ENCODE data around the gene WWP2. TPM values are rescaled to one million over a fixed set of nuclear protein-coding genes. Genes with fewer than 3 reads are reported as not detected.
"Not testable (repeated sequence)": the region's sequence is repeated elsewhere in the genome, so short reads cannot be mapped to it uniquely, and the experiment has no call there.

Gene WWP2
- polyA plus RNA-seq, 3 donors from 2014 or later = 19.0 to 67.9 (median 29.3) TPM

GRCh38 chr16:69756705-69757104 lies 5.4 kb upstream of the WWP2 start:
- peak overlapping the region in 1 of 5 donors; percentile 3 for H3K4me3 Mint-ChIP-seq
- no peaks in the 10 kb centered on the region for H3K9me3 Mint-ChIP-seq
- H3K36me3 Mint-ChIP-seq = peaks cover 0 to 6% (median 0%) of the 10 kb centered on the region in 3 donors
- no peak for DNase-seq
- H3K4me1 Mint-ChIP-seq = peaks cover 33 to 38% of the 10 kb centered on the region in 2 donors
- H3K27ac Mint-ChIP-seq = peak overlapping the region in 1 of 6 donors; percentile 11
- H3K27me3 Mint-ChIP-seq (ENCODE audit: low read depth in 3 of 3) = peaks cover 8 to 17% (median 10%) of the 10 kb centered on the region in 3 donors

- H3K36me3 Mint-ChIP-seq, H3K4me3 Mint-ChIP-seq: not testable (repeated sequence)
Observed at GRCh38 chr16:69757375-69757774, 4.8 kb upstream of the WWP2 start.

GRCh38 chr16:69762814-69763598 lies 874 bp downstream of the WWP2 start:
- Mint-ChIP-seq H3K27ac (peak overlapping the region; percentile 86 to 96 (median 91)), H3K9me3 (no peaks in the 10 kb centered on the region), H3K4me1 (peaks cover 32 to 50% of the 10 kb centered on the region in 2 donors), H3K27me3 (ENCODE audit: low read depth in 3 of 3) (peaks cover 5 to 8% (median 7%) of the 10 kb centered on the region in 3 donors), H3K36me3 (no peaks in the 10 kb centered on the region), H3K4me3 (peak overlapping the region; percentile 77 to 96 (median 88))
- peak; percentile 1 to 21 (median 10) for DNase-seq

More at GRCh38 chr16:69757375-69757774, 4.8 kb upstream of the WWP2 start:
- Mint-ChIP-seq H3K27me3 (ENCODE audit: low read depth in 3 of 3) (peaks cover 13 to 21% (median 14%) of the 10 kb centered on the region in 3 donors), H3K4me1 (peaks cover 32 to 37% of the 10 kb centered on the region in 2 donors)
- H3K27ac Mint-ChIP-seq, DNase-seq, H3K9me3 Mint-ChIP-seq: not testable (repeated sequence)

- Mint-ChIP-seq H3K27me3 (ENCODE audit: low read depth in 3 of 3) (peaks cover 5 to 8% (median 7%) of the 10 kb centered on the region in 3 donors), H3K27ac (peak overlapping the region; percentile 86 to 96 (median 91)), H3K4me1 (peaks cover 33 to 50% of the 10 kb centered on the region in 2 donors), H3K36me3 (no peaks in the 10 kb centered on the region), H3K4me3 (peak overlapping the region; percentile 77 to 96 (median 88)), H3K9me3 (no peaks in the 10 kb centered on the region)
- DNase-seq = no peak
Observed at GRCh38 chr16:69763599-69763942, 1.4 kb downstream of the WWP2 start.

- DNase-seq = no peak
- Mint-ChIP-seq H3K9me3 (no peaks in the 10 kb centered on the region), H3K27ac (no peak overlapping the region), H3K27me3 (ENCODE audit: low read depth in 3 of 3) (peaks cover 0 to 2% (median 1%) of the 10 kb centered on the region in 3 donors), H3K4me1 (peaks cover 37 to 65% of the 10 kb centered on the region in 2 donors), H3K36me3 (no peaks in the 10 kb centered on the region), H3K4me3 (no peak overlapping the region)
Observed at GRCh38 chr16:69767459-69768229, 5.5 kb downstream of the WWP2 start.

GRCh38 chr16:69768666-69769065 lies 6.5 kb downstream of the WWP2 start:
- Mint-ChIP-seq H3K27me3 (ENCODE audit: low read depth in 3 of 3) (no peaks in the 10 kb centered on the region), H3K9me3 (no peaks in the 10 kb centered on the region), H3K36me3 (no peaks in the 10 kb centered on the region), H3K4me3 (no peak overlapping the region), H3K27ac (peak overlapping the region in 1 of 6 donors; percentile 43), H3K4me1 (peaks cover 40 to 66% of the 10 kb centered on the region in 2 donors)
- no peak for DNase-seq

- H3K27me3 Mint-ChIP-seq (ENCODE audit: low read depth in 3 of 3) = peaks cover 0 to 2% (median 0%) of the 10 kb centered on the region in 3 donors
- no peak overlapping the region for H3K4me3 Mint-ChIP-seq
- no peaks in the 10 kb centered on the region for H3K9me3 Mint-ChIP-seq
- H3K27ac Mint-ChIP-seq = no peak overlapping the region
- no peak for DNase-seq
- H3K4me1 Mint-ChIP-seq = peaks cover 45 to 67% of the 10 kb centered on the region in 2 donors
- H3K36me3 Mint-ChIP-seq = peaks cover 0 to 4% (median 0%) of the 10 kb centered on the region in 3 donors
Observed at GRCh38 chr16:69769404-69769803, 7.3 kb downstream of the WWP2 start.

- Mint-ChIP-seq H3K27me3 (ENCODE audit: low read depth in 3 of 3) (peaks cover 0 to 4% (median 0%) of the 10 kb centered on the region in 3 donors), H3K9me3 (no peaks in the 10 kb centered on the region), H3K4me1 (peaks cover 56 to 73% of the 10 kb centered on the region in 2 donors), H3K36me3 (peaks cover 4 to 10% (median 9%) of the 10 kb centered on the region in 3 donors), H3K27ac (peak overlapping the region in 2 of 6 donors; percentile 65 to 66), H3K4me3 (no peak overlapping the region)
- no peak for DNase-seq
Observed at GRCh38 chr16:69771651-69771967, 9.5 kb downstream of the WWP2 start.

- Mint-ChIP-seq H3K27ac (peak overlapping the region in 5 of 6 donors; percentile 17 to 84 (median 53)), H3K9me3 (no peaks in the 10 kb centered on the region)
Observed at GRCh38 chr16:69773260-69773947, 11.3 kb downstream of the WWP2 start.

GRCh38 chr16:69775563-69775962 lies 13.4 kb downstream of the WWP2 start:
- Mint-ChIP-seq H3K4me3 (peak overlapping the region in 1 of 5 donors; percentile 45), H3K4me1 (peaks cover 49 to 63% of the 10 kb centered on the region in 2 donors), H3K27me3 (ENCODE audit: low read depth in 3 of 3) (peaks cover 0 to 4% (median 0%) of the 10 kb centered on the region in 3 donors), H3K36me3 (peaks cover 4 to 10% (median 9%) of the 10 kb centered on the region in 3 donors), H3K27ac (peak overlapping the region in 5 of 6 donors; percentile 9 to 71 (median 46)), H3K9me3 (no peaks in the 10 kb centered on the region)
- no peak for DNase-seq

More at GRCh38 chr16:69773260-69773947, 11.3 kb downstream of the WWP2 start:
- Mint-ChIP-seq H3K27me3 (ENCODE audit: low read depth in 3 of 3) (peaks cover 0 to 4% (median 0%) of the 10 kb centered on the region in 3 donors), H3K4me3 (peak overlapping the region in 2 of 5 donors; percentile 14 to 26), H3K4me1 (peaks cover 50 to 60% of the 10 kb centered on the region in 2 donors), H3K36me3 (peaks cover 4 to 10% (median 9%) of the 10 kb centered on the region in 3 donors)
- DNase-seq = no peak

GRCh38 chr16:69779724-69780123 lies 17.6 kb downstream of the WWP2 start:
- Mint-ChIP-seq H3K9me3 (no peaks in the 10 kb centered on the region), H3K4me3 (no peak overlapping the region), H3K27ac (no peak overlapping the region), H3K36me3 (peaks cover 6 to 12% (median 11%) of the 10 kb centered on the region in 3 donors), H3K27me3 (ENCODE audit: low read depth in 3 of 3) (peaks cover 0 to 2% (median 0%) of the 10 kb centered on the region in 3 donors), H3K4me1 (peaks cover 24 to 41% of the 10 kb centered on the region in 2 donors)
- DNase-seq = no peak

- Mint-ChIP-seq H3K4me3 (peak overlapping the region in 1 of 5 donors; percentile 3), H3K27me3 (ENCODE audit: low read depth in 3 of 3) (peaks cover 0 to 2% (median 0%) of the 10 kb centered on the region in 3 donors), H3K4me1 (peaks cover 13 to 27% of the 10 kb centered on the region in 2 donors), H3K36me3 (peaks cover 0 to 13% (median 5%) of the 10 kb centered on the region in 3 donors), H3K9me3 (no peaks in the 10 kb centered on the region), H3K27ac (peak overlapping the region; percentile 0 to 87 (median 60))
- peak in 1 of 3 donors; percentile 12 for DNase-seq
Observed at GRCh38 chr16:69781118-69781517, 19.0 kb downstream of the WWP2 start.

- Mint-ChIP-seq H3K36me3 (peaks cover 9 to 22% (median 13%) of the 10 kb centered on the region in 3 donors), H3K9me3 (no peaks in the 10 kb centered on the region), H3K4me1 (peaks cover 12 to 22% of the 10 kb centered on the region in 2 donors), H3K27me3 (ENCODE audit: low read depth in 3 of 3) (peaks cover 0 to 2% (median 0%) of the 10 kb centered on the region in 3 donors), H3K4me3 (no peak overlapping the region), H3K27ac (no peak overlapping the region)
- no peak for DNase-seq
Observed at GRCh38 chr16:69784586-69784985, 22.5 kb downstream of the WWP2 start.
